GM12891 (cell line): ENCODE data around the gene WIPI1.

ENCODE experiments used
- PAX5 ChIP-seq: IDR thresholded peaks from 2 replicates; pipeline ENCODE4 v1.6.1; 2011; ENCODE audit warnings: low read length, moderate library complexity, mild to moderate bottlenecking; ENCODE audit not compliant: insufficient read depth, severe bottlenecking
- POLR2A ChIP-seq: IDR thresholded peaks from 2 replicates; pipeline ENCODE4 v1.6.1; 2011; ENCODE audit warnings: low read depth, low read length, control low read depth
- POLR2AphosphoS5 ChIP-seq: IDR thresholded peaks from 2 replicates; pipeline ENCODE4 v1.6.1; 2011; ENCODE audit warnings: low read depth, low read length, control low read depth
- POU2F2 ChIP-seq: IDR thresholded peaks from 2 replicates; pipeline ENCODE4 v1.6.1; 2011; ENCODE audit warnings: low read depth, mild to moderate bottlenecking, control low read depth, low read length, moderate library complexity
- SPI1 ChIP-seq: IDR thresholded peaks from 2 replicates; pipeline ENCODE4 v1.6.1; 2011; ENCODE audit warnings: low read depth, low read length, control low read depth
- TAF1 ChIP-seq: IDR thresholded peaks from 2 replicates; pipeline ENCODE4 v1.6.1; 2011; ENCODE audit warnings: low read depth, low read length, control low read depth

GRCh38 chr17:68495081-68495480 lies 37.8 kb upstream of the WIPI1 start:
- TF ChIP-seq POLR2AphosphoS5 (no peak), SPI1 (no peak), POLR2A (no peak), POU2F2 (no peak), TAF1 (no peak), PAX5 (no peak)
